SIG-M5 (cell line): Measurements from ENCODE around the gene ZNF345.

Experiments
- DNase-seq: peaks from one replicate; lab custom pipeline; 2025; lab: John Stamatoyannopoulos, UW

The ZNF345 gene

GRCh38 chr19:36916991-36917390 is 66.3 kb downstream of the ZNF345 start:
- no peak for DNase-seq

GRCh38 chr19:36918090-36918489 is 67.4 kb downstream of the ZNF345 start:
- no peak for DNase-seq
